Diencephalon (tissue), 1 donor: Measurements from ENCODE around the gene SIGLEC15. TPM values are rescaled to one million over a fixed set of nuclear protein-coding genes. Genes with fewer than 3 reads are reported as not detected.

ENCODE experiments used
- small RNA-seq: library from RNA; depleted of rRNA; stranded (forward); fragments of <200 nt; gene quantifications from one replicate; pipeline ENCODE3, GENCODE V24; 2014
- total RNA-seq: library from RNA; depleted of rRNA; stranded (reverse); fragments of >200 nt; gene quantifications from one replicate; pipeline ENCODE4 v1.2.3, GENCODE V29; 2014

Gene SIGLEC15, protein sequence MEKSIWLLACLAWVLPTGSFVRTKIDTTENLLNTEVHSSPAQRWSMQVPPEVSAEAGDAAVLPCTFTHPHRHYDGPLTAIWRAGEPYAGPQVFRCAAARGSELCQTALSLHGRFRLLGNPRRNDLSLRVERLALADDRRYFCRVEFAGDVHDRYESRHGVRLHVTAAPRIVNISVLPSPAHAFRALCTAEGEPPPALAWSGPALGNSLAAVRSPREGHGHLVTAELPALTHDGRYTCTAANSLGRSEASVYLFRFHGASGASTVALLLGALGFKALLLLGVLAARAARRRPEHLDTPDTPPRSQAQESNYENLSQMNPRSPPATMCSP
- total RNA-seq: not detected

DNA sequence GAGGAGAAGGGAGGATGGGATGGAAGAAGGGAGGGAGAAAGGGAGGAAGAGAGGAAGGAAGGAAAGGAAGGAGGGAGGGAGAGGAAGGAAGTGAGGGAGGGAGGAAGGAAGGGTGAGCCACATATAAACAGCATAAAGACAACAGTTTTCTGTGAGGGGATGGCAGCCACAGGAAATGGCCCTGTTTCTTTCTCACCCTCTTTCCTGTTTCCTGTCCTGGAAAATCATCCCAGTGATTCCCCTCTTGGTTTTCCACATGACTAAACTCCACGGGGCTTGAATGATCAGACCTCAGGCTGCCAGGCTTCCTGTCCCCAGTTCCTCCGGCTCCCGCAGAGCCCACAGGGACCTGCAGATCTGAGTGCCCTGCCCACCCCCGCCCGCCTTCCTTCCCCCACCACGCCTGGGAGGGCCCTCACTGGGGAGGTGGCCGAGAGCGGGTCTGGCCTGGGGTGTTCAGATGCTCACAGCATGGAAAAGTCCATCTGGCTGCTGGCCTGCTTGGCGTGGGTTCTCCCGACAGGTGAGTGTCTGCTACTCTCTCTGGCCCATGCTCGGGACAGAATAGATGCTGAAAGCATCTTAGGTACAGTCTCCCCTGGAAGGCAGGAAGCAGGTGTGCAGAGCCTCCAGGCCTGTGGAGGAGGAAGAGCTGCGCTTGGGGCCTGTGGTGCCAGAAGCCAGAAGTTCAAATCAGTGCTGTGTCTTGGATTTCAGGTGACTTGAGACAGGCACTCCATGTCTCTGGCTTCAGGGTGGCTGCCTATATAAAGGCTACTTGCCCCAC lies at the start of gene SIGLEC15:
SIGLEC15 (plus strand) TSS at position 418 of the 787 bp plus-strand sequence; CDS start at position 472, 54 bp downstream.

Small RNAs within 50 kb of the gene (small RNA-seq; reads per million reads assigned to genes)
- gene AC087685.1: not detected

Other genes with a start within 250 kb of the SIGLEC15 start
- not detected for gene SLC14A2, start 210.2 kb upstream of the SIGLEC15 start, total RNA-seq
- 5.1 TPM for gene SLC14A1, start 101.5 kb upstream of the SIGLEC15 start, total RNA-seq
- 25.4 TPM for gene EPG5, start 141.7 kb downstream of the SIGLEC15 start, total RNA-seq
- 2.3 TPM for gene PSTPIP2, start 246.6 kb downstream of the SIGLEC15 start, total RNA-seq